Tibial nerve (tissue), 4 donors: Measurements from ENCODE around the gene CLIC1. TPM values are rescaled to one million over a fixed set of nuclear protein-coding genes. Genes with fewer than 3 reads are reported as not detected.
A peak's percentile ranks its signal among the peaks of the same experiment; 100 is the strongest.

ENCODE experiments used
- DNase-seq, 2 donors: peaks; one replicate each; pipeline ENCODE4 v3.0.0-alpha.2; 2019; ENCODE audit warnings: low spot score in 2 of 2
- H3K27ac ChIP-seq, 4 donors: fragments of 200-600 bp; sonication (generic) in 3 of 4; one replicate each; pipeline ENCODE4 v1.5.1; 2017 to 2019; ENCODE audit warnings: mild to moderate bottlenecking in 1 of 4
- H3K27me3 ChIP-seq, 2 donors: fragments of 200-600 bp; sonication (generic) in 1 of 2; one replicate each; pipeline versions ENCODE4 v1.5.1 to v1.6.0; 2017 to 2019
- H3K36me3 ChIP-seq, 3 donors: fragments of 200-600 bp; sonication (generic); one replicate each; pipeline ENCODE4 v1.5.1; 2018 to 2019
- H3K4me1 ChIP-seq, 4 donors: fragments of 200-600 bp; sonication (generic) in 3 of 4; one replicate each; pipeline ENCODE4 v1.5.1; 2017 to 2019
- H3K4me3 ChIP-seq, 4 donors: fragments of 200-600 bp; sonication (generic) in 3 of 4; one replicate each; pipeline ENCODE4 v1.5.1; 2017 to 2019; ENCODE audit warnings: mild to moderate bottlenecking in 1 of 4, moderate library complexity in 1 of 4
- H3K9me3 ChIP-seq, 4 donors: fragments of 200-600 bp; sonication (generic) in 3 of 4; one replicate each; pipeline ENCODE4 v1.5.1; 2017 to 2019
- CTCF ChIP-seq, 5 experiments: fragments of 200-600 bp in 3 of 5; fragments of 450-650 bp in 2 of 5; sonication (generic) in 3 of 5; IDR thresholded peaks; one replicate each; pipeline ENCODE4 v1.5.1; 2016 to 2019; ENCODE audit warnings: antibody characterized with exemption in 5 of 5, mild to moderate bottlenecking in 3 of 5, moderate library complexity in 2 of 5
- EP300 ChIP-seq, 2 donors: sonication (generic); formaldehyde crosslinking; IDR thresholded peaks; one replicate each; pipeline ENCODE4 v1.6.1; 2017; ENCODE audit warnings: antibody characterized with exemption in 2 of 2, mild to moderate bottlenecking in 1 of 2
- POLR2A ChIP-seq, 2 donors: fragments of 450-650 bp; IDR thresholded peaks; one replicate each; pipeline ENCODE4 v1.6.1; 2017; ENCODE audit warnings: antibody characterized with exemption in 2 of 2, mild to moderate bottlenecking in 2 of 2, moderate library complexity in 2 of 2
- WGBS, 2 donors: methylation state at CpG; one replicate each; pipeline ENCODE4 v1.1.5; 2018; 5-methylcytosine and 5-hydroxymethylcytosine counted together
- total RNA-seq, 4 donors: library from RNA; depleted of rRNA; stranded (reverse); fragments of >200 nt; gene quantifications; one replicate each; pipeline ENCODE4 v1.1.0, GENCODE V29; 2016

Gene CLIC1
- total RNA-seq, 4 donors from 2014 or later = 216 to 341 (median 246) TPM

GRCh38 chr6:31689249-31690110, 46.9 kb downstream of the CLIC1 start:
- Histone ChIP-seq H3K4me3 (no peak overlapping the region), H3K9me3 (no peaks in the 10 kb centered on the region), H3K36me3 (peaks cover 4 to 91% (median 5%) of the 10 kb centered on the region in 3 donors), H3K4me1 (no peaks in the 10 kb centered on the region), H3K27me3 (no peaks in the 10 kb centered on the region), H3K27ac (no peak overlapping the region)
- TF ChIP-seq CTCF (IDR thresholded peaks at IDR 0.05) = peak in 1 of 5 experiments; percentile 27
- no peak for TF ChIP-seq EP300 (IDR thresholded peaks at IDR 0.05)
- WGBS, 2 donors = 74 to 76% methylated on average over 11 of the region's 11 CpGs
- no peak for DNase-seq

DNA sequence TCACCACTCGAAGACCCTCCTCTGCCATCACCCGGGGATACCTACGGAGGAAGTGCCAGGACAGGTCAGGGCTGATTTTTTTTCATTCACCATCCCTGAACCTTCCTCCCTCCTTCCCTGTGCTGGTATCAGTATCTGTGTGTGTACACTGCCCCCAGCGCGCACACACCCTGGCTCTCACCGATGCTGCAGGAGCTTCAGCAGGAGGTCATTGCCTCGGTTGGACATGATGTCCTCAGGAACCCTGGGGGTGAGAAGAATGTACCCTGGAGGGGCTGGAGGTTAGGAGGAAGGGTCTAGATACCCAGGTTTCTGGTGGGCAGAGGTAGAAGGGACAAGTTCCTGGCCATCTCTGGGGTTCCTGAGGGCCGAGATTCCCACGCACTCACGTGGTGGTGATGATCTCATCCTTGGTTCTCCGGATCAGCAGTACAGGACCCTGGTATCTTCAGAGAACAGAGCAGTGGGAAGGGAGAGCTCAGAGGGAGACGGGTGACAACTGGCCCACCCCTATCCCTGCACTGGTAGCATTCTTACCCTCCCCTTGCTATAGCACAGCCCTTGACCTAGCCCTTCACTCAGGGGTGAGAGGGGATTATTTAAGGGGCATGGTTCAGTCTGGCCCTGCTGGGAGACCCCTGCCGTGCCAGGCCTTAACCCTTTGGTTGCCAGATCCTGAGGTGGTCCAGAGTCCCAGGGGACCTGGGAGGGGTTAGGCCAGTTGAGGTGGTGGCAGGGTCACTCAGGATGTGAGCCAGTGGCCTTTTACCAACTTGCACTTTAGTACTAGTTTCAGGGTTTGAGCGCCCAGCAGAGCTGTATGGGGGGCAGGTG, 48.3 kb downstream of the CLIC1 start:
- WGBS, 2 donors = 74 to 76% methylated on average over 13 to 14 of the region's 14 CpGs
- Histone ChIP-seq H3K27ac (no peak overlapping the region), H3K4me3 (no peak overlapping the region), H3K27me3 (no peaks in the 10 kb centered on the region), H3K36me3 (peaks cover 4 to 77% (median 5%) of the 10 kb centered on the region in 3 donors), H3K9me3 (no peaks in the 10 kb centered on the region), H3K4me1 (peaks cover 0 to 7% (median 3%) of the 10 kb centered on the region in 4 donors)
- no peak for DNase-seq
- TF ChIP-seq CTCF (IDR thresholded peaks at IDR 0.05) = no peak
- no peak for TF ChIP-seq POLR2A (IDR thresholded peaks at IDR 0.05)
- no peak for TF ChIP-seq EP300 (IDR thresholded peaks at IDR 0.05)

- Histone ChIP-seq H3K27ac (no peak overlapping the region), H3K4me3 (no peak overlapping the region), H3K9me3 (no peaks in the 10 kb centered on the region), H3K4me1 (peaks cover 0 to 15% (median 3%) of the 10 kb centered on the region in 4 donors), H3K27me3 (no peaks in the 10 kb centered on the region), H3K36me3 (peaks cover 4 to 70% (median 5%) of the 10 kb centered on the region in 3 donors)
- TF ChIP-seq EP300 (IDR thresholded peaks at IDR 0.05) = no peak
- no peak for TF ChIP-seq POLR2A (IDR thresholded peaks at IDR 0.05)
- no peak for TF ChIP-seq CTCF (IDR thresholded peaks at IDR 0.05)
- no peak for DNase-seq
- 77 to 81% methylated on average over 8 of the region's 8 CpGs for WGBS, 2 donors
These were observed 49.0 kb downstream of the CLIC1 start for GRCh38 chr6:31687321-31687720.

DNA sequence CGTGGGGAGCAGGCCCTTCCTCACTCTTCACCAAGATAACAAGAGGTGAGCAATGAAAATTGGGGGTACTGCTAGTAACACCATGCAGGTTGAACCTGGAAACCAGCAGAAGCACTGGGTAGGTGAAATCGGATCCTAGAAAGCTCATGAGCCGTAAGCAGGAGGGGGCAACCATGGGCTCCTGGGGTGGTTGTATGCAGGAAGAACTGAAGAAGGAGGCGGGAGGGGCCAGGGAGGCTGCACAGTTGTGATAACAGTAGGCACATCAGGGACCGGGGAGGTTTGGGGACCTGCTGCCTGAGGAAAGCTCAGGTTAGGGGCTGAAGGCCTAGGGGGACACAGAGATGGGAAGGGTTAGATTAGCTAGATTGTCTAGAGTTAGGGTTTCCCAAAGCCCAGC, 49.8 kb downstream of the CLIC1 start:
- Histone ChIP-seq H3K36me3 (peaks cover 1 to 61% (median 4%) of the 10 kb centered on the region in 3 donors), H3K4me3 (no peak overlapping the region), H3K27me3 (no peaks in the 10 kb centered on the region), H3K4me1 (peaks cover 0 to 21% (median 3%) of the 10 kb centered on the region in 4 donors), H3K9me3 (no peaks in the 10 kb centered on the region), H3K27ac (no peak overlapping the region)
- no peak for DNase-seq
- TF ChIP-seq EP300 (IDR thresholded peaks at IDR 0.05) = no peak
- 70 to 89% methylated on average over 5 of the region's 5 CpGs for WGBS, 2 donors

GRCh38 chr6:31683591-31683990, 52.7 kb downstream of the CLIC1 start:
- TF ChIP-seq EP300 (IDR thresholded peaks at IDR 0.05) = no peak
- H3K36me3 ChIP-seq = peaks cover 0 to 33% (median 4%) of the 10 kb centered on the region in 3 donors

More at GRCh38 chr6:31683591-31683990, 52.7 kb downstream of the CLIC1 start:
- DNase-seq = no peak
- Histone ChIP-seq H3K4me3 (peak overlapping the region in 2 of 4 donors; percentile 26 to 46), H3K9me3 (no peaks in the 10 kb centered on the region), H3K27me3 (no peaks in the 10 kb centered on the region), H3K4me1 (peaks cover 0 to 35% (median 4%) of the 10 kb centered on the region in 4 donors), H3K27ac (peak overlapping the region in 3 of 4 donors; percentile 30 to 77 (median 72))
- WGBS, 2 donors = 61 to 71% methylated on average over 13 of the region's 13 CpGs
